ENCODE measurements around the gene RASGRP4.

Gene RASGRP4

DNA sequence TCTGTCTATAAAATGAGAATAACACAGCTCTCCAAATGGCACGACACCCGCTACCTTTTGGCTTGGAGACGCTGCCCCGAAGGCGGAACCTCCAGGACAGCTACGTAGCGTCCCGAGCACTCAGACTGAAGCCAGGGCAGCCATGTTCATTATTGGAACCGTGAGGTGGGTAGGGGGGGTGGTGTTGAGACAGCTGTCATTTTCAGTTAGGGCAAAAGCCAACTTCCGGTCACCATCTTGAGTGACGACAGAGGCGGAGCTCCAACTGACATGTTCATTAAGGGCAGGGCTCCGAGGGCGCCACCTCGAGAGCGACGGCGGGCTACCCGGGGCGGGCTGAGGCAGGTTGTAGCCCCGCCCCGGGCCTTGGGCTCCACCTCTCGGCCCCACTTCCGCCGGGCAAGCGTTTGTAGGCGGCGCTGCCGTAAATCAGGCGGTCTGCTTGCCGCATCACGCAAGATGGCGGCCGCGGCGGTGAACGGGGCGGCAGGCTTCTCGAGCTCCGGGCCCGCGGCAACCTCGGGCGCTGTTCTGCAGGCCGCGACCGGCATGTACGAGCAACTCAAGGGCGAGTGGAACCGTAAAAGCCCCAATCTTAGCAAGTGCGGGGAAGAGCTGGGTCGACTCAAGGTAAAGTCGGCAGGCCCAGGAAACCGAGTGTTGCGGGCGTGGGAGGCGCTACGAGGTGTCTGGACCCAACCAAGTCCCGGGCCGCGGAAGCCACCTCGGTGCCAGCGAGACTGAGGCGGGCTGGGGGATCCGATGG, 51.5 kb downstream of the RASGRP4 start, which contains the start of gene PSMD8 (continued):
- TF ChIP-seq ZNF777 (tag by site-specific recombination; IDR thresholded peaks at IDR 0.05; ENCODE audit: borderline replicate concordance) (peak; percentile 75; the same call in 1 of the 2 replicates), GLI2 (tag by site-specific recombination; IDR thresholded peaks at IDR 0.05; ENCODE audit: borderline replicate concordance, low read depth) (no peak), SETDB1 (IDR thresholded peaks at IDR 0.05; ENCODE audit: insufficient read length, low read length) (no peak), ZIC2 (tag by site-specific recombination; IDR thresholded peaks at IDR 0.05) (no peak; the same call in 1 of the 2 replicates), ZNF521 (tag by site-specific recombination; IDR thresholded peaks at IDR 0.05) (no peak), ZNF843 (tag by site-specific recombination; IDR thresholded peaks at IDR 0.05) (peak; percentile 85), ZNF501 (tag by site-specific recombination; IDR thresholded peaks at IDR 0.05) (peak; percentile 100), HOXC10 (CRISPR knock-in tag; IDR thresholded peaks at IDR 0.05) (no peak; the same call in 1 of the 2 replicates), ZNF837 (tag by site-specific recombination; IDR thresholded peaks at IDR 0.05) (no peak), ZBTB21 (tag by site-specific recombination; IDR thresholded peaks at IDR 0.05) (peak; percentile 99), RBAK (tag by site-specific recombination; IDR thresholded peaks at IDR 0.05) (no peak), ZNF121 (tag by site-specific recombination; IDR thresholded peaks at IDR 0.05) (peak; percentile 95), ZNF792 (tag by site-specific recombination; IDR thresholded peaks at IDR 0.05) (peak; percentile 95), ZNF555 (tag by site-specific recombination; conservative IDR thresholded peaks at IDR 0.05) (no peak), EGR2 (tag by site-specific recombination; IDR thresholded peaks at IDR 0.05; ENCODE audit: low read depth) (peak; percentile 94), ZNF302 (tag by site-specific recombination; IDR thresholded peaks at IDR 0.05; ENCODE audit: low read depth) (no peak), ZNF2 (tag by site-specific recombination; IDR thresholded peaks at IDR 0.05) (peak; percentile 98), ZNF221 (tag by site-specific recombination; IDR thresholded peaks at IDR 0.05; ENCODE audit: borderline replicate concordance) (peak; percentile 94; the same call in 1 of the 2 replicates), BCL11A (tag by site-specific recombination; IDR thresholded peaks at IDR 0.05; ENCODE audit: low read depth) (peak; percentile 99), ZBTB48 (tag by site-specific recombination; IDR thresholded peaks at IDR 0.05) (no peak; the same call in none of the 2 replicates), ZNF830 (tag by site-specific recombination; IDR thresholded peaks at IDR 0.05; ENCODE audit: low read depth) (no peak), ZNF433 (tag by site-specific recombination; IDR thresholded peaks at IDR 0.05; ENCODE audit: low read depth) (no peak), ZNF654 (tag by site-specific recombination; IDR thresholded peaks at IDR 0.05; ENCODE audit: low read depth) (no peak; the same call in 1 of the 2 replicates), KLF9 (tag by site-specific recombination; IDR thresholded peaks at IDR 0.05; ENCODE audit: low read depth) (peak; percentile 87), ZBTB17 (tag by site-specific recombination; IDR thresholded peaks at IDR 0.05) (peak; percentile 99), SP2 (tag by site-specific recombination; IDR thresholded peaks at IDR 0.05) (peak; percentile 99), KLF8 (tag by site-specific recombination; IDR thresholded peaks at IDR 0.05) (peak; percentile 97), ZNF791 (tag by site-specific recombination; IDR thresholded peaks at IDR 0.05) (no peak)
- TF ChIP-seq, protein P1, sequence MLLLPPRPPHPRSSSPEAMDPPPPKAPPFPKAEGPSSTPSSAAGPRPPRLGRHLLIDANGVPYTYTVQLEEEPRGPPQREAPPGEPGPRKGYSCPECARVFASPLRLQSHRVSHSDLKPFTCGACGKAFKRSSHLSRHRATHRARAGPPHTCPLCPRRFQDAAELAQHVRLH (tag by site-specific recombination; IDR thresholded peaks at IDR 0.05), result peak; percentile 99
- TF ChIP-seq, protein P2, sequence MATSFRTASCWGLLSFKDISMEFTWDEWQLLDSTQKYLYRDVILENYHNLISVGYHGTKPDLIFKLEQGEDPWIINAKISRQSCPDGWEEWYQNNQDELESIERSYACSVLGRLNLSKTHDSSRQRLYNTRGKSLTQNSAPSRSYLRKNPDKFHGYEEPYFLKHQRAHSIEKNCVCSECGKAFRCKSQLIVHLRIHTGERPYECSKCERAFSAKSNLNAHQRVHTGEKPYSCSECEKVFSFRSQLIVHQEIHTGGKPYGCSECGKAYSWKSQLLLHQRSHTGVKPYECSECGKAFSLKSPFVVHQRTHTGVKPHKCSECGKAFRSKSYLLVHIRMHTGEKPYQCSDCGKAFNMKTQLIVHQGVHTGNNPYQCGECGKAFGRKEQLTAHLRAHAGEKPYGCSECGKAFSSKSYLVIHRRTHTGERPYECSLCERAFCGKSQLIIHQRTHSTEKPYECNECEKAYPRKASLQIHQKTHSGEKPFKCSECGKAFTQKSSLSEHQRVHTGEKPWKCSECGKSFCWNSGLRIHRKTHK (tag by site-specific recombination; IDR thresholded peaks at IDR 0.05), result no peak
- TF ChIP-seq, protein P3, sequence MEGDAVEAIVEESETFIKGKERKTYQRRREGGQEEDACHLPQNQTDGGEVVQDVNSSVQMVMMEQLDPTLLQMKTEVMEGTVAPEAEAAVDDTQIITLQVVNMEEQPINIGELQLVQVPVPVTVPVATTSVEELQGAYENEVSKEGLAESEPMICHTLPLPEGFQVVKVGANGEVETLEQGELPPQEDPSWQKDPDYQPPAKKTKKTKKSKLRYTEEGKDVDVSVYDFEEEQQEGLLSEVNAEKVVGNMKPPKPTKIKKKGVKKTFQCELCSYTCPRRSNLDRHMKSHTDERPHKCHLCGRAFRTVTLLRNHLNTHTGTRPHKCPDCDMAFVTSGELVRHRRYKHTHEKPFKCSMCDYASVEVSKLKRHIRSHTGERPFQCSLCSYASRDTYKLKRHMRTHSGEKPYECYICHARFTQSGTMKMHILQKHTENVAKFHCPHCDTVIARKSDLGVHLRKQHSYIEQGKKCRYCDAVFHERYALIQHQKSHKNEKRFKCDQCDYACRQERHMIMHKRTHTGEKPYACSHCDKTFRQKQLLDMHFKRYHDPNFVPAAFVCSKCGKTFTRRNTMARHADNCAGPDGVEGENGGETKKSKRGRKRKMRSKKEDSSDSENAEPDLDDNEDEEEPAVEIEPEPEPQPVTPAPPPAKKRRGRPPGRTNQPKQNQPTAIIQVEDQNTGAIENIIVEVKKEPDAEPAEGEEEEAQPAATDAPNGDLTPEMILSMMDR (tag by site-specific recombination; IDR thresholded peaks at IDR 0.05), result peak; percentile 97
- TF ChIP-seq, protein P4, sequence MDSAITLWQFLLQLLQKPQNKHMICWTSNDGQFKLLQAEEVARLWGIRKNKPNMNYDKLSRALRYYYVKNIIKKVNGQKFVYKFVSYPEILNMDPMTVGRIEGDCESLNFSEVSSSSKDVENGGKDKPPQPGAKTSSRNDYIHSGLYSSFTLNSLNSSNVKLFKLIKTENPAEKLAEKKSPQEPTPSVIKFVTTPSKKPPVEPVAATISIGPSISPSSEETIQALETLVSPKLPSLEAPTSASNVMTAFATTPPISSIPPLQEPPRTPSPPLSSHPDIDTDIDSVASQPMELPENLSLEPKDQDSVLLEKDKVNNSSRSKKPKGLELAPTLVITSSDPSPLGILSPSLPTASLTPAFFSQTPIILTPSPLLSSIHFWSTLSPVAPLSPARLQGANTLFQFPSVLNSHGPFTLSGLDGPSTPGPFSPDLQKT (IDR thresholded peaks at IDR 0.05; ENCODE audit: borderline replicate concordance, low read depth, low read length), result peak; percentile 76; the same call in 1 of the 2 replicates
- TF ChIP-seq, protein P5, sequence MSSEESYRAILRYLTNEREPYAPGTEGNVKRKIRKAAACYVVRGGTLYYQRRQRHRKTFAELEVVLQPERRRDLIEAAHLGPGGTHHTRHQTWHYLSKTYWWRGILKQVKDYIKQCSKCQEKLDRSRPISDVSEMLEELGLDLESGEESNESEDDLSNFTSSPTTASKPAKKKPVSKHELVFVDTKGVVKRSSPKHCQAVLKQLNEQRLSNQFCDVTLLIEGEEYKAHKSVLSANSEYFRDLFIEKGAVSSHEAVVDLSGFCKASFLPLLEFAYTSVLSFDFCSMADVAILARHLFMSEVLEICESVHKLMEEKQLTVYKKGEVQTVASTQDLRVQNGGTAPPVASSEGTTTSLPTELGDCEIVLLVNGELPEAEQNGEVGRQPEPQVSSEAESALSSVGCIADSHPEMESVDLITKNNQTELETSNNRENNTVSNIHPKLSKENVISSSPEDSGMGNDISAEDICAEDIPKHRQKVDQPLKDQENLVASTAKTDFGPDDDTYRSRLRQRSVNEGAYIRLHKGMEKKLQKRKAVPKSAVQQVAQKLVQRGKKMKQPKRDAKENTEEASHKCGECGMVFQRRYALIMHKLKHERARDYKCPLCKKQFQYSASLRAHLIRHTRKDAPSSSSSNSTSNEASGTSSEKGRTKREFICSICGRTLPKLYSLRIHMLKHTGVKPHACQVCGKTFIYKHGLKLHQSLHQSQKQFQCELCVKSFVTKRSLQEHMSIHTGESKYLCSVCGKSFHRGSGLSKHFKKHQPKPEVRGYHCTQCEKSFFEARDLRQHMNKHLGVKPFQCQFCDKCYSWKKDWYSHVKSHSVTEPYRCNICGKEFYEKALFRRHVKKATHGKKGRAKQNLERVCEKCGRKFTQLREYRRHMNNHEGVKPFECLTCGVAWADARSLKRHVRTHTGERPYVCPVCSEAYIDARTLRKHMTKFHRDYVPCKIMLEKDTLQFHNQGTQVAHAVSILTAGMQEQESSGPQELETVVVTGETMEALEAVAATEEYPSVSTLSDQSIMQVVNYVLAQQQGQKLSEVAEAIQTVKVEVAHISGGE (tag by site-specific recombination; conservative IDR thresholded peaks at IDR 0.05; ENCODE audit: low read depth), result peak; percentile 95
